ENCODE data around the gene RRP8. TPM values are rescaled to one million over a fixed set of nuclear protein-coding genes. Genes with fewer than 3 reads are reported as not detected.

RRP8 gene
- total RNA-seq, 1 experiment from 2014 or later, result 16.0 TPM

GRCh38 chr11:6626971-6627761 is 23.8 kb upstream of the RRP8 start:
- H3K79me2 ChIP-seq (ENCODE audit: insufficient read depth, low read length), result no peaks in the 10 kb centered on the region
- H3K23me2 ChIP-seq (ENCODE audit: insufficient read length, low read depth, low read length, poor library complexity, severe bottlenecking), result peaks cover 9% of the 10 kb centered on the region
- TF ChIP-seq CTCF (conservative IDR thresholded peaks at IDR 0.05), result no peak
- Mint-ChIP-seq H3K4me3 (no peak overlapping the region), H3K9me3 (no peaks in the 10 kb centered on the region), H3K27ac (no peak overlapping the region; a peak in 1 of 7 replicates), H3K27me3 (ENCODE audit: low read depth) (peaks cover 40% of the 10 kb centered on the region), H3K36me3 (ENCODE audit: insufficient read depth in 1 of 3, low read depth in 3 of 3) (peaks cover 2 to 35% (median 17%) of the 10 kb centered on the region in 3 experiments), H3K4me1 (peaks cover 3% of the 10 kb centered on the region in 2 experiments; a peak in 2 of 4 replicates)
- H2BK20ac ChIP-seq (ENCODE audit: low read depth, low read length, poor library complexity, severe bottlenecking), result no peak overlapping the region
- no peak overlapping the region for H3K14ac ChIP-seq (ENCODE audit: insufficient read depth, low read length)
- no peak overlapping the region for H4K91ac ChIP-seq (ENCODE audit: insufficient read length, low read depth, low read length)
- H3K18ac ChIP-seq (ENCODE audit: insufficient read length, low read depth, low read length), result no peak overlapping the region
- no peaks in the 10 kb centered on the region for H3K79me1 ChIP-seq (ENCODE audit: insufficient read depth, low read depth, low read length, poor library complexity, severe bottlenecking)
- no peak overlapping the region for H2BK12ac ChIP-seq (ENCODE audit: insufficient read length, low read depth, low read length)
- H3K9ac ChIP-seq (ENCODE audit: extremely low read depth, insufficient read length, low read length), result no peak overlapping the region
- no peak overlapping the region for H2AFZ ChIP-seq (ENCODE audit: low read length)
- H4K8ac ChIP-seq (replicated peaks; ENCODE audit: insufficient read length, low read depth, low read length), result no peak overlapping the region
- no peak overlapping the region for H4K5ac ChIP-seq (ENCODE audit: insufficient read length, low read depth, low read length)
- WGBS (ENCODE audit: extremely low coverage, insufficient read length, low lambda C conversion rate), result no CpG with 5 or more reads among the region's 19 CpGs
- H3K27ac ChIP-seq (ENCODE audit: insufficient read length, low read depth, low read length), result no peak overlapping the region
- H3K27me3 ChIP-seq (ENCODE audit: insufficient read depth, low read length), result peaks cover 18% of the 10 kb centered on the region; the same call in 1 of the 2 replicates
- no peak overlapping the region for H3K56ac ChIP-seq (ENCODE audit: insufficient read length, low read depth, low read length)
- H3T11ph ChIP-seq (ENCODE audit: low read length), result no peak overlapping the region
- H3K23ac ChIP-seq (ENCODE audit: insufficient read length, low read depth, low read length), result no peak overlapping the region
- H3K4ac ChIP-seq (ENCODE audit: low read depth, low read length), result no peak overlapping the region
- DNase-seq, result no peak
- no peak overlapping the region for H2BK120ac ChIP-seq (ENCODE audit: low read depth, low read length, poor library complexity, severe bottlenecking)
- H2AK5ac ChIP-seq (ENCODE audit: insufficient read length, low read length), result no peak overlapping the region
- H3K9me3 ChIP-seq (ENCODE audit: control insufficient read depth, low read depth, low read length), result no peaks in the 10 kb centered on the region
- H2BK5ac ChIP-seq (ENCODE audit: insufficient read length, low read length), result no peak overlapping the region
- H4K20me1 ChIP-seq (ENCODE audit: control insufficient read depth, insufficient read depth, insufficient read length), result no peaks in the 10 kb centered on the region
- H3K4me2 ChIP-seq (ENCODE audit: insufficient read depth, insufficient read length, low read length), result no peak overlapping the region
- no peak overlapping the region for H2BK15ac ChIP-seq (ENCODE audit: low read depth, low read length)
- H3K4me1 ChIP-seq (ENCODE audit: insufficient read depth, low read length), result no peaks in the 10 kb centered on the region
